ENCODE data around the gene CDC45.

Gene CDC45

DNA sequence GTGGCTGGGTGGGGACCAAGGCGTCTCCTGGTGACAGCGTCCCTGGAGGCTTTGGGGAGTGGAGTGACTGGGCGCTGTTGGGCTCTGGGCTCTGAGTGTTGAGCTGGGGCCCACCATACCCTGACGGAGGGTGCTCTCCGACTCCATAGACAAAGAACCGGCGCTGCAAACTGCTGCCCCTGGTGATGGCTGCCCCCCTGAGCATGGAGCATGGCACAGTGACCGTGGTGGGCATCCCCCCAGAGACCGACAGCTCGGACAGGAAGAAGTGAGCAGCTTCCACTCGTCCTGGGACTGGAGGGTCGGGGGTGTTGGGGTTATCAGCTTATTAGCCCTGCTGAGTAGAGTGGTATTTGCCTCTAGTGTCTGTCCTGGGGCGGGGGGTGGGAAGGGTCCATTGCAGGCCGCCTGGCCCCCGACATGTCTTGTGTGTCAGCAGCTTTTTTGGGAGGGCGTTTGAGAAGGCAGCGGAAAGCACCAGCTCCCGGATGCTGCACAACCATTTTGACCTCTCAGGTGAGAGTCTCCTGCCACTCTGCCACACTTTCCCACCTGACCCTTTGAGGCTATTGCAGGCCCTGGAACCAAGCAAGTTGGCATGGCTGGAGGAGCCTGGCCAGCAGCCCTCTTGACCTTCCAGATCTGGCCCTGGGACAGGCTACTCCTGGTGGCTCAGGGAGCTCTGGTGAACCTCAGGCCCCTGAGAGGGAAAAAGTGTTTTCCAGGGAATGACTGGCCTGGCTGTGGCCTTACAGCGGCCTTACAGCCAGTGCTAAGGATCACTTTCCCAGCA lies 36.9 kb downstream of the CDC45 start:
- no peak for DNase-seq (ENCODE audit: low read depth in 2 of 2)

DNA sequence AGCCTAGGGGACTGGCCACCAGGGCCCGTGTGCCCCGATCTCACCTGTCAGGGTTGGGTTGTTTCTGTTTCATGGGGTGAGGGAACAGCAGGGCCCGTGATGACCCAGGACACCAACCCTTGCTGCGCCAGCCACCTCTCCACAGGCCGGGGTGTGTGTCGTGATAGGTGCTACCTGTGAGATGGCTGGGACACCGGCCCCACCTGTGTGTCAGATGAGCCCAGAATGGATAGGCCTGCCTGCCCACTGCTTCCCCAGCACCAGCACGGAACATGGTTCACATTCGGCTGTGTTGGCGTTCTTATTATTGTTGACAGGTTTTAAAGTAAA lies 37.4 kb downstream of the CDC45 start:
- DNase-seq (ENCODE audit: low read depth in 2 of 2): no peak

DNA sequence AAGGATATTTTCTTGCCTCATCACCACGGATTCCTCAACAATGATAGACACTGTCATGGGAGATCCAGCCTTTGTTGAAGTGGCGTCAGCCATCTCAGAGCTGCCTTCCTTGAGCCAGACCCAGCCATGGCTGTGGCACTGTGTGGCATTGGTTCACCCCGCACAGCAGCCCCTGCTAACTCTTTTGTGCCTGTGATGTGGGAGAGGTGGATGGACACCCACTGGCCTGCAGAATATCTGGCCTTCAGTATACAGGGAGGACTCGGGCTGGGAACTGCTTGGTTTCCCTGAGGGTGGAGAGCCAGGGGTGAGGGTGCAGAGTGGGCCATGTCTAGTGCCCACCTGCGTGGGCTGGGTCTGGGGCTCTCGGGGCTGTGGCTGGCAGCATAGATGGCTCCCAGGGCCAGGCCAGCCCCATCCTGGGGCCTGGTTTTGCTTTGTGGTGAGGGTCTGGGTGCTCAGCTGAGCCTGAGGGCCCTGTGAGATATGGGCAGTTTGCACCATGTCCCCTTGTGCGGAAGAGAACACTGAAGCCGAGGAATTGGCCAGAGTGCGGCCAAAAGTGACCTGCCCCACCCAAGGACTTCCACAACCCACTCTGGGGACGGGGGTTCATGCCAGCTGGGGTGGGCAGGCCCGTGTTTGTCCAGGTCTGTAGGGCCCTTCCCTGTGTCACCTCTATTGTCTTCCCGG lies 38.3 kb downstream of the CDC45 start:
- no peak for DNase-seq (ENCODE audit: low read depth in 2 of 2)

DNA sequence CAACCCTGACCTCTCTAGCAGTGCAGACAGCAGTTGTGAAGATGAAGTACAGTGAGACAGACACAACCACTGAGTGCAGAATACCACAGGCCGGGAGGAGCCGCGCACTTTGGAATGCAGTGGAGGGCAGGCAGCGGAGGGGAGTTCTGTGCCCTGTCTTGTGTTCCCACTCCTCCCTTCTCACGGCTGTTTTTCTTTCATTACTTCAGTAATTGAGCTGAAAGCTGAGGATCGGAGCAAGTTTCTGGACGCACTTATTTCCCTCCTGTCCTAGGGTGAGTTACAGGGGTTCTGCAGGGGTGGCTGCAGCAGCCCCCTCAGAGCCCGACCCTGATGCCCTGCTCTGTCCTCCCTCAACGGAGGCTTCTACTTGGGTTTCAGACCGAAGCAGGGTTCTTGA lies 38.9 kb downstream of the CDC45 start:
- DNase-seq (ENCODE audit: low read depth in 2 of 2): no peak

DNA sequence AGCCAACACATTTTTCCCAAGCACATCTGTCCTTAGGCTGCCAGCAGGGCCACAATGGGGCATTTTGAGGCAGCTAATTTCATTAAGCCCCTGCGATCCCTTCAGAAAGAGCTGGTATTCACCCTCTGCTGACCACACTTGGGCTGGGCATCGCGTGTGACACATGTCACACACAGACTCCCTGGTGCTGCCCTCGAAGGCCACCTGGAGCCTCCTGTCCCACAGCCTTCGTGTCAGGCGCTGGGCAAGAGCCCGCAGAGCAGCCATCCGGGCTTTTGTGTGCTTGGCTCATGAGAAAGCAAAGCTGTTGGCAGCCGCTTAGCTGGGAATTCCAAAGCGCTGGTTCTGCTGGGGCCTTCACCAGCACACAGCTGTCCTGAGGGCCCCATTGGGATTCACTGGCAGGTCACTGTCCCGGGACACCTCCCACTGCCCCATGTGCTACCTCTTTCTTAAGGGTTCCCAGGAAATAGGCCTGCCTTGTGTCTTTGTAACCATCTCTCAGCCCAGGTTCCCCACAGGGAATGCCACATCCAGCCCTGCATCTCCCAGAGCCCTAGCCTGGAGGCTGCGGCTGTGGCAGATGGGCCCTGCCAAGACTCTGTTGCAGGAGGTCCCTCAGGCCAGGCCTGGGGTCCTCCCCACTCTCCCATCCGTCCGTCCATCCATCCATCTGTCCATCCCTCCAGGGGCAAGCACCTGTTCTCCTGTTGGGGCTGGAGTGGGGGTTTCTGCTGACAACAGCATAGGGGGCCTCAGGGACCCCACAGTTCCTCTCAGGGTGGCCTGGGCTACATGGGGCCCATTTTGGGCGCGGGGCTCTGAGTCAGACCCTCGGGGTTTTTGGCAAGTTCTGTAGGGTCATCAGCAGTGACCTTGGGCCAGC lies 39.6 kb downstream of the CDC45 start:
- no peak for DNase-seq (ENCODE audit: low read depth in 2 of 2)

DNA sequence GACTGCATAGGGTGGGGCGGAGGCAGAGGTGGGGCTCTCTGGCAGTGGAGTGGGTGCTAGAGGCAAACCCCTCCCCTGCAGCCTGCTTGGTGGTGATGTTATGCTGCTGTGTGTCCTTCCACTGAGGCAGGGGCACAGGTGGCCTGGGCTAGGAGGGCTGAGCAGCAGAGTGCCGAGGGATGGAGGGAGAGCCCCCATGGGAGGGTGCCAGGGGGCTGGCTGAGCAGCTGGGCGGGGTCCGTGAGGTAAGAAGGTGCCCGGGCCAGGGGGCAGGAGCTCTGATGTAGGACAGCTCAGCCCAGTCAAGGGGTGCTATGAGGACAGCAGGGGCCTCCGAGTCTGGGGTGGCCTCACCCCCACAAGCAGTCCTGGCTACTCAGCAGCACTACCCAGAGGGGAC lies 40.3 kb downstream of the CDC45 start:
- no peak for DNase-seq (ENCODE audit: low read depth in 2 of 2)

DNA sequence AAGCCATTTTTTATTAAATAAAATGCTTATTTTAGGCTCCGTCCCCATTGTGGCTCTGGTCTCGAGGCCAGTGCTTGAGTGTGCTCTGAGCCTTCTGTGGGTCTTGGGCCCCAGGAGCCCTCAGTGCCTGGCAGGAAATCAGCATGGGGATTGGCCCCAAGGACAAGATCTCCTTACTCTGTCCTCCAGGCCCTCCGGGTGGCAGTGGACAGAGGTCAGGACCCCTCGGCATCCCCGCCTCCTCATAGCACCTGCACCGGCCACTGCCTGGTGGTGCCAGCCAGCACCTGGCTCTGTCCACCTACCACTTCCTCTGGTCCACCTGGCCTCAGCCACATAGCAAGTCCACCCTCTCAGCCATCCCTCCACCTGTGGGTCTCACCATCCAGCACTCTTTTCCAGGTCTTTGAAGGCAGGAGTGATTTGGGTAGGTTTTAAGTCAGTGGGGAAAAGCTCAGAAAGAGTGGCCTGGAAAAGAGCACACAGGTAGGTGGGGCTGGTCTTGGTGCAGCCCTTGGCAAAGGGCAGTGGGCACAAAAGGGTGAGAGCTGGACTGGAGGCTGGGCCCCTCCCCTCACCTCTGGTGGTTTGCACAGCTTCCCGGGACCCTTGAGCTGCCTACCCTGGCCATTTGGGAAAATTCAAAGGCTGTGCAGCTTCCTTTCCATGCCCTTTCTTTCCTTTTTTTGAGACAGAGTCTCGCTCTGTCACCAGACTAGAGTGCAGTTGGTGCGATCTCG lies 41.0 kb downstream of the CDC45 start:
- no peak for DNase-seq (ENCODE audit: low read depth in 2 of 2)

DNA sequence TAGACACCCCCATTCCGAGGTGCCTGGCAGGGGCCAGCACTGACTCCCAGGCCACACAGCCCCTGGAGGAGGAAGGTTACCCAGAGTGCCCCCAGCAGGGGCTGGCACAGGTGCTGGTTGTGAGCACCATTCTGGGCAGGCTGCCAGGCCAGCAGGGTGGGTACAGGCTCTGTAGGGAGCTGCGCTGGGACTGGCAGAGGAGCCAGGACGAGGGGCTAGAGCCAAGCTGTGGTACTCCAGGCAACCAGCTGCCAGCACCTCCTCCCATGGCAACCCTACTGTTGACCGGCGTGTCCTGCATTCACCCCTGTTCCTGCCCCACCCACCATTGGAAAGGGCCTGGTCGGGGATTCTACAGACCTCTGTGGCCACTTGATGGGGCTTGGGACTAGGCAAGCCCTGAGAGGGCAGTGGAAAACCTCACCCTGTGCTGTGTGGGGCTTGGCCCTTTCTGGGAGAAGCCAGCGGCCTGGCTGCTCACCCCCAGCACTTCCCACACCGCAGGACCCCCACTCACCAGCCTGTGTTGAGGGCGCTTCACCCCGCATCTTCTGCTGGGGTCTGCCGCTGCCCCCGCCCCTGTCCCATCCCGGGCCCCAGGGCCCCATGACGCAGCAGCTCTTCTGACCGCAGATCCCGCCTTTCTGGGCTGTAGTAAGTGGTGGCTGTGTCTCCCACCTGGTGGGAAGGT lies 42.6 kb downstream of the CDC45 start:
- no peak for DNase-seq (ENCODE audit: low read depth in 2 of 2)

DNA sequence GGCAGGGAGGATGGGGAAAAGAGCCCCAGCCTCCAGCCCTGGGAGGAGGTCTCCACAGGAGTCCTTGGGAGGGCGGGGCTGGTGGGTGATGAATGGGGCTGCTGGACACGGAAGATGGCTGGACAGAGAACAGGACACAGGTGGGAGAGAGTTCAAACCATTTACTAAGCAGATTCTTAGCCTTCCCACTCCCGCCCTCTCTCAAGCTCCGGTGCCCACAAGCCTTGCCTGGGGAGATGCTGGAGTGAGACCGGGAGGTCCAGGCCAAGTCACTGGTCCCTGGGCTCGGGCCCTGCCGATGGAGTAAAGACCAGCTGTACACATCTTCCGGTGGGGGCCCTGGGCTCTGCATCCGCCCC lies 43.1 kb downstream of the CDC45 start:
- no peak for DNase-seq (ENCODE audit: low read depth in 2 of 2)

DNA sequence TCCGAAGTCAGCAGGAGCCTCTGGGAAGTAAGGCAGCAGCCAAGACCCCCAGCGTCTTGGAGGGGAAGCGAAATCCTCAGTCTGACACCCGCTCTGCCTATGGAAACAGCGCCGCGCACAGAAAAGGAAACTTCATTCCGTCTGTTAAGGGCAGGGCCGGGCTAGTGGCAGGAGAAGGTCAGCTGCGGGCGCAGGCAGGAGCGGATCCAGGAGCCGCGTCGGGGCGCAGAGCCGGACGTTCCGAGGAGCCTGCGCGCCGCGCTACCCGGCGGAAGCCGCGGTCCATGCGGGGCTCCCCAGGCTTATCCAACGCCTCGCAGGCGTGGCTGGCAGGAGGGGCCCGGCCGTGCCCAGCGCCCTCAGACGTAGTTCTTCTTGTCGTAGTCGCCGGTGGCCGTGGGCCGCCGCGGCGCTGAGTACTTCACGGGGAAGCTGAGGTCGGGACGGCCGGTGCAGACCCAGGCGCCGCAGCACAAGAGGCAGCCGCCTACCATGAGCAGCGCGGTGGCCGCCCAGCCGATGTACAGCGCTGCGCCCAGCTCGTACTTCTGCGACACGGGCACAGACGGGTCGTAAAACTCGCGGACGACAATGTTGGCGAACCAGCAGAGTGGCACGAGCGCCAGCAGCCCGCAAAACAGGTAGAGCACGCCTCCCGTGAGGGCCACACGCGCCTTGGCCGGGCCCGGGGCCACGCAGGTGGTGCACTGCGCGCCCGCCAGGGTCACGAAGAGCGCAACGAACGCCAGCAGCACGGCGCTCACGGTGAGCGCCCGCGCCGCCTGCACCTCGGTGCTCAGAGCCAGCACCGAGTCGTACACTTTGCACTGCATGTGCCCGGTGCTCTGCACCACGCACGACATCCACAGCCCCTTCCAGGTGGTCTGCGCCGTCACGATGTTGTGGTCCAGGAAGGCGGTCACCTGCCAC lies 43.8 kb downstream of the CDC45 start:
- DNase-seq (ENCODE audit: low read depth in 2 of 2): no peak

DNA sequence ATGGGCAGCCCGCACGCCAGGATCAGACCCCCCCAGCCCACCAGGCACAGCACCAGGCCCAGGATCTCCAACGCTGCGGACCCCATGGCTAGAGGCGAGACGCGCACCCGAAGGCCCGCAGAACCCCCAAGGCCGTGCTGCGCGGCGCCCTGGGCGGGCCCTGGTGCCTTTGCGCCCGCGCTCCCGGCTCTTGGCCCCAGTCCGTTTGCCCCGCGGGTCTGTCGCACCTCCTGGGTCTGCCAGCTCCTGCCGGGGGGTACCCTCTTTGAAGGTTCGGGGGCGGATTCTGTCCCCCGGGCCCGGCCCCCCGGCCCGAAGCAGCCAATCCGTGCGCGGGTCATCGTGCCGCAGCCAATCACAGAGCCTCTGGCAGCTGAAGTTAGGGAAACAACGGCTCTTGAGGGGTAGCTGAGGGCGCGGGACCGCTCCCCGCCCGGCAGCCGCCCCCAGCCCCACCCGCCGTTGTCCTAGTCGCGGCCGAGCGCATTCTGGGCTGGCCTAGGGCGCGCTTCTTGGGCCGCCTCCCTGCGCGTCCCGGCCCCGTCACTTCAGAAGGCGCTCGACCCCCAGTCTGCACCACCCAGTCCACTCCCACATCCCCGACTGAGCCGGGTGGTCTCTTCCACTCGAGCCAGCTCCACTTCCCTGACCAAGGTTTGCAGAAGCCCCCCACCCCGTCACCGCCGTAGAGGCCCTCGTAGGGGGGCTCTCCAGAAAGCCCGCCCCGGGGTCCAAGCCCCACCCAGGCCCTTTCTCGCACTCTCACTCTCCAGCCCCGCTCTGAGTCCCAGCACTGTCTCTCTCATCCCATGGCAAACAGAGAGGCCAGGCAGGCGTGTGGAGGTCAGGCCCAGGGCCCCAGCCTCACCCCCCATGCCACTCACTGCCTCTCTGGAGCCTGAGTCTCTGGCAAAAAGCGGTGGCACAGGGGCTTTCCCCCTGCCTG lies 44.7 kb downstream of the CDC45 start, which contains the start of gene CLDN5:
TSS of gene CLDN5 (minus strand) at position 241 of the 946 bp plus-strand sequence. CDS start at position 86, 155 bp downstream.
- no peak for DNase-seq (ENCODE audit: low read depth in 2 of 2)

DNA sequence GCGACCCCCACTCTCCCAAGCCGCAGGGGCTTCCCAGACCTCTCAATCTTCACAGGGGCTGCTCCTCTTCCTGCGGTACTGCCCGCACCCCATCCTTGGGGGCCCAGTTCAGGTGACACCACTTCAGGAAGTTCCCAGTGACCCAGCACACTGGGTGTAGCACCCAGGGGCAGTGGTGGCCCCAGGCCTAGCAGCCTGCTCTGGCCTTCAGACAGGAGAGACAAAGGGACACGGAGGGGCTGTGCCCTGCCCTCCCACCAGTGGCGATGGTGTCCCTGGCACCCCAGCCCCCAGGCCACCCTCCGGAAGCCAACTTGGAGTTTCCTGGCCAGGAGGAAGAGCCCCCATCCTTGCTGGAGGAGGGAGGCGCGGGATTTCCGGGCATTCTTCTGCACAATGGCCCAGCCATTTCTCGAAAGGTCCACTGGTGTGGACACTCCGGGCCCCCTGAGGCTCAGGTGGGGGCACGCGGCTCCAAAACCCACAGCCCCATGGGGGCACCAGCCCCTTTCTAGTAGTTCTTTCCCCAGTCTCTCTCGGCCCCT lies 45.5 kb downstream of the CDC45 start:
- DNase-seq (ENCODE audit: low read depth in 2 of 2): no peak

DNA sequence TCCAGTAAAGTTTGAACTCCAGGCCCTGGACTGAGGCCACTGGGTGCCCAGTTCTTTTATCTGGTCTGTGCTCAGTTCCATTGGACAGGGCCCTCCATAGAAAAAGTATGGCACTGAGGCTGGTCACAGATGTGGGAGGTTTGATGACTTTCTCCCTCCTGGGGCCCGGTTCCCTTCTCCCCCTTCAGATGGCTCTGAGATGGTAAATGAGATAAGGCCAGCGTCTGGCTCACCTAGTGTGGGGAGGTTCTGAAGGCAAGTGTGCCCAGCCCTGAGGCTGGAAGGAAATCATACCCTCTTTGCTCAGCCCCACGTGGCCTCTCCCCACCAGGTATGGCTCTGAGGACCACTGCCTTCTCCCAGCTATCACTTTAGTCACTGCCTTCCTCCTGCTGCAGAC lies 45.9 kb downstream of the CDC45 start:
- no peak for DNase-seq (ENCODE audit: low read depth in 2 of 2)

DNA sequence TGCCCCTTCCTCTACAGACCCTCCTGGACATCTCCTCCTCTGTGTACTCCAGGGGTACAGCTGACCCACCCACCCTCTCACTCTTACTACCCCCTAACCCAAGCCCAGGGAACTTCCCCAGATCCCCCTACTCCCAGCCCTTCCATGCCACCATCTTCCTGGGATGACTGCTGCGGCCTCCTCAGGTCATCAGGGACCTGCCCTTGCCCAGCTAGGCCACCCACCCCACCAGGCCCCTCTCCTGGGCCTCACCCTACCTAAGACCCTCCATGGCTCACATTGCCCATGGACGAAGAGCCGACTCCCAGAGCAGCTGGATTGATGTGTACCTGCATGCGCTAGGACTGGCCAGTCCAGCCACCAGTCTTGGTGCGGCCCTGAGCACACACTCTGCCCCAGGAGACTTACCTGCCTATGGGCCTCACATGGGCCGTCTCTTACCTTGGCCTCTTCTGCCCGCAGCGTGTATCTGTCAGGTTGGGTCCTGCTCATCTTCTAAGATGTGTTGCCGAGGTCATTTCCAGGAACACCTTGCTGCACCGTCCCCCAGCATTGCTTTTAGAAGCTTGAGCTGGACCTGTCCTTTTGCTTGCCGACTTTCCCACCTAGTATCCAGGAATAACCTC lies 46.5 kb downstream of the CDC45 start:
- no peak for DNase-seq (ENCODE audit: low read depth in 2 of 2)

DNA sequence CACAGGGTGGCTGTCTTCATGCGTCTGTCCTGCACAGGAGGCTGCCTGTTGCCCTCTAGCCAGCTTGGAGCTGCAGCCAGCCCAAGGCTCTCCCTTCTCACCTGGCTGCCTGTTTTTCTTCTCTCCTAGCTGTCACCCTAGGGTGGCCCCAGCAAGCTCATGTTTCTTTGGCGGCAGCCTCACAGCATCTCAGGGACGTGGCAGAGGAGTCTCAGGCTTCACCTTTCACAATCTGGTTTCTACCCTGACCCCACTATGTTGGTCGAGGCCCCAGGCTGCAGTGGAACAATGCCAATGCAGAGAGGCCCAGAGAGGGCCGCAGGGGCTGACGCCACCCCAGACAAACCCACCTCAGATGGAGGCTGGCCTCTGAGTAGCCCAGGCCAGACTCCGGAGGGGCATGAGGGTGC lies 47.0 kb downstream of the CDC45 start:
- DNase-seq (ENCODE audit: low read depth in 2 of 2): no peak

DNA sequence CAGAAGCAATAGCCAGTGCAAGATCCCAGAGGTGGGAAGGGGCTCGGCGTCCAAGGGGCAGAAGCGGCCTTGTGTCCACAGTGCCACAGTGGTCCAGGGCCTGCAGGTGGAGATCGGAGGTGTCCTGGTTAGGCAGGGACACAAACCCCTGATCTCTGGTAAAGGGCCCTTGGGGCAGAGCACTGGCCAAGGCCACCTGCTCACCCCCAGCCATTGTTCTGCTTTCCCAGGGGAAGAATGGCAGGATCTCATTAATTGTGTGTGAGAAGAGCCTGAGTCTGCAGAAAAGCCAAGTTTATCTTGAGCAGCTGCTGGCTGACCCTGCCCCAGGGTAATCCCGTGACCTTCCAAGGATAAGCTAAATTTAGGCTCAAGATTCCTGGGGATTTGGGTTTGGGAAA lies 47.6 kb downstream of the CDC45 start:
- no peak for DNase-seq (ENCODE audit: low read depth in 2 of 2)

DNA sequence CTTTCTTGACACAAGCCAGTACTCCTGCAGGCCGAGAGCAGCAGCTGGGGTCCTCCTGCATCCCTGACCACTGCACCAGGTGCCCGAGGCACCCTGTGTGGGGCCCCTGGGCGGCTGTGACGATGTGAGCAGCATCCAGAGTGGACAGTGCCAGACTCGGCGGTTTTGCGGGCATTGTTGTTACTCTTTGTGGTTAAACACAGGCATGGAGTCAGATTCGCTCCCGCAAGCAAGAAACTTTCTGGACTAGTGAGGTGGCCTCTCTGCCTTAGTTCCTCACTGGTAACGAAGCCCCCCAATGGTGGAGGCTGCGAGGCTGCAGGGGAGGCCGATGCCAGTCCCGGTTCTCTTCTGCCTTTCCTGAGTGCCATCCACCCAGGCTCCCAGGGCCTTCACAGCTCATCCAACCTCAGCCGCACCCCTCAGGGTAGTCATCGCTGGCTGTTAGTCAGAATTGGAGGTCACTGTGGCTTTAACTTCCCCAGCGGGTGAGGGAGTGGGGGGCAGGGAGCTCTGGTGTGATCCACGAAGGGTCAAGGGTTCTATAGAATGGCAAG lies 48.2 kb downstream of the CDC45 start:
- no peak for DNase-seq (ENCODE audit: low read depth in 2 of 2)

DNA sequence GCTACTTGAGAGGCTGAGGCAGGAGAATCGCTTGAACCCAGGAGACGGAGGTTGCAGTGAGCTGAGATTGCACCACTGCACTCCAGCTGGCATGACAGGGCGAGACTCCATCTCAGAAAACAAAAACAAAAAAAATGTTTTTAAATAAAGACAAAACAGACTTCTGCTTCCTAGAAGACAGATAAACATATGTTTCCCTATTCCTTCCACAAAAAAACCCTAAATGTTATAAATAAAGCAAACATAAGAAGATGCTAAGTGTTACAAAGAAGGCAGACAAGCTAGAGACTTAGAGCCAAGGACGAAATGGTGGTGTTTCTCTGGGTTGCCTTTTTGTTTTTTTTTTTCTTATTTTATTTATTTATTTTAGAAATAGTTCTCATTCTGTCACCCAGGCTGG lies 50.1 kb downstream of the CDC45 start:
- DNase-seq (ENCODE audit: low read depth in 2 of 2): no peak
